HG03565 (cell line): ENCODE results near the gene ICAM1.
"Not testable (repeated sequence)": the region's sequence is repeated elsewhere in the genome, so short reads cannot be mapped to it uniquely, and the experiment has no call there.

Experiments
- ATAC-seq: cut with Tn5 transposase; IDR thresholded peaks from one replicate; pipeline ENCODE4 v1.9.1; 2021; ENCODE audit warnings: mild to moderate bottlenecking, moderate library complexity; ENCODE audit not compliant: unreplicated experiment

Gene ICAM1

DNA sequence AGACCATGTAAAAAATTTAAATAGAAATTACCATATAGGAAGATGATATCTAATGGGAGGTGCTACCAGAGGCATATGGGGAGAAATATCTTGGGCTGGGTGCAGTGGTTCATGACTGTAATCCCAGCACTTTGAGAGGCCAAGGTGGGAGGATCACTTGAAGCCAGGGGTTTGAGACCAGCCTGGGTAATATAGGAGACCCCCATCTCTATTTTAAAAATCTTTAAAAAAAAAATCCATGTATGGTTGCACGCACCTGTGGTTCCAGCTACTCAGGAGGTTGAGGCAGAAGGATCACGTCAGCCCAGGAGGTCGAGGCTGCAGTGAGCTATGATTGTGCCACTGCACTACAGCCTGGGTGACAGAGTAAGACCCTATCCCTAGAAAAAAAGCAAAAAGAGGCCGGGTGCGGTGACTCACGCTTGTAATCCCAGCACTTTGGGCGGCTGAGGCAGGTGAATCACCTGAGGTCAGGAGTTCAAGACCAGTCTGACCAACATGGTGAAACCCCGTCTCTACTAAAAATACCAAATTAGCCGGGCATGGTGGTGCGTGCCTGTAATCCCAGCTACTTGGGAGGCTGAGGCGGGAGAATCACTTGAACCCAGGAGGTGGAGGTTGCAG, 29.0 kb upstream of the ICAM1 start:
- not testable (repeated sequence) for ATAC-seq

GRCh38 chr19:10243606-10244005, 27.3 kb upstream of the ICAM1 start:
- no peak for ATAC-seq

- no peak for ATAC-seq
These were observed 25.6 kb upstream of the ICAM1 start for GRCh38 chr19:10245189-10245939.

GRCh38 chr19:10246511-10246910, 24.4 kb upstream of the ICAM1 start:
- no peak for ATAC-seq

- ATAC-seq: peak; percentile 82
These were observed 18.9 kb upstream of the ICAM1 start, which contains the start of gene MRPL4 for GRCh38 chr19:10251792-10252694. Gene MRPL4 (plus strand): TSS chr19:10252214. CDS start chr19:10252254, 40 bp downstream.

- no peak for ATAC-seq
These were observed 18.2 kb upstream of the ICAM1 start for GRCh38 chr19:10252707-10253106.

DNA sequence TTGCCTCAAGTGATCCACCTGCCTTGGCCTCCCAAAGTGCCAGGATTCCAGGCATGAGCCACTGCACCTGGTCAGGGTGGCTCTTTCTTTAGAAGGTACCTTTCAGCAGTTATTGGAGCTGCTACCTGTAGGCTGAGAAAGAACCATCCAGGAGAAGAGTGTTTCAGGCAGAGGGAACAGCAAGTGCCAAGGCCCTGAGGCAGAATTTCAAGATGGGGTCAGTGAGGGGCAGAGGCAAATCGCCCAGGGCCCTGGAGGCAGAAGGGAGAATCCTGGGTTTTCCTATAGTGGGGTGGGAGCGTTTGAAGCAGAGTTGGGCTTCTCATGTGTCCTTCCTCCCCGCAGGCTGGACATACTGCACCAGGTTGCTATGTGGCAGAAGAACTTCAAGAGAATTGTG, 16.7 kb upstream of the ICAM1 start:
- ATAC-seq: no peak

- no peak for ATAC-seq
These were observed 15.6 kb upstream of the ICAM1 start for GRCh38 chr19:10255358-10255757.

GRCh38 chr19:10256551-10256950, 14.4 kb upstream of the ICAM1 start:
- ATAC-seq: no peak

DNA sequence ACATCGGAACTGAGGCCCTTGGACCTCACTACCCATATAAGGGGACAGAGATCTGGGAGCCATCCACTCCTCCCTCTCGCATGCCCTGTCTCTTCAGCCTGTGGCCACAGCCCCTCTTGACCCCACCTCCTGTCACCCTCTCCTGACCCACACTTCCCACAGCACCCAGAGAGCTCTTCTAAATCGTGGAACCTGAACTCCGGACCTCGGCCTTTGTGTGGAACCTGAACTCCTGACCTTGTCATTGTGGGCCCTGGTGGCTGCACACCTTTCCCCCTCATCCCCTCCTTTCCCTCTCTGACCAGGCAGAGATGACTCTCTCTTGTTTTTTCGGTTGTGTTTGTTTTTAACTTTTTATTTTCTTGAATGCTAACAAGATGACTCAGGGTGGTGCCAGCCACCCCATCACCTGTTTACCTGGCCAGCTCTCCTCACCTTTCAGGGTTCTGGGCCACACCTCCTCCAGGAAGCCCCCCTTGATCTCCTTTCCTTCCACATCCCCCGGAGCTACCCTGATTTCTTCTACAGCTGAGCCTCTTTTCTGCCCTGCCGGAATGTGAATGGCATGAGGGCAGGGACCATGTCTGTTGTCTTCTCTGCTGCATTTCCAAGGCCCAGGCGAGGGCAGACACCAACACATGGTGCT, 13.8 kb upstream of the ICAM1 start:
- no peak for ATAC-seq

- ATAC-seq: no peak
These were observed 12.7 kb upstream of the ICAM1 start for GRCh38 chr19:10258080-10258710.

GRCh38 chr19:10259162-10259905, 11.6 kb upstream of the ICAM1 start:
- no peak for ATAC-seq

DNA sequence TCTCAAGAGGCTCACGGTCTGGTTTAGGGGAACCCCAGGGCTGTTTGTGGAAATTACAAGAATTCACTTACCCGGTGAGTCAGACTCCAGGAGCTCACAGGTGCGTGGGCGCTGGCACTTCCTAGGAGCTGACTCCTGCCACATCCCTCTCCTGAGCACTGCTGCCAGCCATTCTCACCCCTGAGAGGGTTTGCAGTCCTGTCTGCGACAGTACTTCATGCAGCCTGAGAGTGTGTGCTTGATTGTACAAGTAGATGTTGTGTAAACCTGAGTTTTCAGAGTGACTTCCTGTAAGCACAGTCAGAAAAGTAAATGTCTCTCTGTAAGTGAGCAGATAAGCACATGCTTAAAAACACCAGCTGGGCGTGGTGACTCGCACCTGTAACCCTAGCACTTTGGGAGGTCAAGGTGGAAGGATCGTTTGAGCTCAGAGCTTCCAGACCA, 10.8 kb upstream of the ICAM1 start:
- no peak for ATAC-seq

GRCh38 chr19:10262771-10263170, 8.1 kb upstream of the ICAM1 start:
- ATAC-seq: no peak

GRCh38 chr19:10266706-10267105, 4.2 kb upstream of the ICAM1 start:
- no peak for ATAC-seq

- ATAC-seq: no peak
These were observed 2.8 kb upstream of the ICAM1 start for GRCh38 chr19:10268071-10268470.

DNA sequence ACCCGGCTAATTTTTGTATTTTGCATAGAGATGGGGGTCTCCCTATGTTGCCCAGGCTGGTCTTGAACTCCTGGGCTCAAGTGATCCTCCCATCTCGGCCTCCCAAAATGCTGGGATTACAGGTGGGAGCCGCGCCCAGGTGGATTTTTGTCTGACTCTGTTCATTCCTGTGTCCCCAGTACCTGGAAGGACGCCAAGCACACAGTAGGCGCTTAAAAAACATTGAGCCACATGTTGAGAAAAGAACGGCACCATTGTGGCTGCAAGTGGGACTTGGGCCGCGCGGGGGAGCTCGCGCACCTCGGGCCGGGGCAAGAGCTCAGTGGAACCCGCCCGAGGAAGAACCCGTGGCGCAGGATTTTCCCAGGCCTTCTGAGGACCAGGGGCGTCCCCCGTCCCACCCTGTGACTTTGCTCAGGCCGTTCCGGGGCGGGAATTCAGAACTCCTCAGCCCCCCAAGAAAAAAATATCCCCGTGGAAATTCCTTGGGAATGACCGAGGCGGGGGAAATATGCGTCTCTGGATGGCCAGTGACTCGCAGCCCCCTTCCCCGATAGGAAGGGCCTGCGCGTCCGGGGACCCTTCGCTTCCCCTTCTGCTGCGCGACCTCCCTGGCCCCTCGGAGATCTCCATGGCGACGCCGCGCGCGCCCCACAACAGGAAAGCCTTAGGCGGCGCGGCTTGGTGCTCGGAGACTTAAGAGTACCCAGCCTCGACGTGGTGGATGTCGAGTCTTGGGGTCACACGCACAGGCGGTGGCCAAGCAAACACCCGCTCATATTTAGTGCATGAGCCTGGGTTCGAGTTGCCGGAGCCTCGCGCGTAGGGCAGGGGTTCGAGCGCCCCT, 1.4 kb upstream of the ICAM1 start:
- no peak for ATAC-seq

GRCh38 chr19:10270180-10270615, 722 bp upstream of the ICAM1 start:
- ATAC-seq: peak; percentile 36
